Brain microvascular endothelial cell (primary cell): ENCODE data around the gene ROBO3.

Experiments used
- DNase-seq: peaks from one replicate; pipeline ENCODE4 v3.0.0-alpha.2; 2020
- H3K27ac ChIP-seq: fragments of 250-450 bp; sonication (Bioruptor Pico); 2 replicates; pipeline ENCODE4 v1.5.1; 2020; ENCODE audit warnings: mild to moderate bottlenecking, moderate library complexity
- H3K27me3 ChIP-seq: fragments of 250-450 bp; sonication (Bioruptor Pico); replicated peaks from 2 replicates; pipeline ENCODE4 v1.5.1; 2020; ENCODE audit warnings: mild to moderate bottlenecking
- H3K36me3 ChIP-seq: fragments of 250-450 bp; sonication (Bioruptor Pico); replicated peaks from 2 replicates; pipeline ENCODE4 v1.5.1; 2020; ENCODE audit warnings: mild to moderate bottlenecking
- H3K4me3 ChIP-seq: 2 replicates; pipeline ENCODE4 v1.5.1; 2011; ENCODE audit warnings: low read depth, mild to moderate bottlenecking, control low read depth, low read length, moderate library complexity
- in situ Hi-C: cut with HindIII; loops from 2 replicates; pipeline ENCODE4 v1.10.0; 2017; ENCODE audit warnings: low sequenced_read_pairs, low pct_ligation_motif_present
- TF ChIP-seq, protein P1 (sequence below): IDR thresholded peaks from 2 replicates; pipeline ENCODE4 v1.5.1; 2011; ENCODE audit warnings: low read depth, mild to moderate bottlenecking, moderate library complexity, low read length, control low read depth, inconsistent platforms; ENCODE audit errors: missing control alignments

Gene ROBO3

DNA sequence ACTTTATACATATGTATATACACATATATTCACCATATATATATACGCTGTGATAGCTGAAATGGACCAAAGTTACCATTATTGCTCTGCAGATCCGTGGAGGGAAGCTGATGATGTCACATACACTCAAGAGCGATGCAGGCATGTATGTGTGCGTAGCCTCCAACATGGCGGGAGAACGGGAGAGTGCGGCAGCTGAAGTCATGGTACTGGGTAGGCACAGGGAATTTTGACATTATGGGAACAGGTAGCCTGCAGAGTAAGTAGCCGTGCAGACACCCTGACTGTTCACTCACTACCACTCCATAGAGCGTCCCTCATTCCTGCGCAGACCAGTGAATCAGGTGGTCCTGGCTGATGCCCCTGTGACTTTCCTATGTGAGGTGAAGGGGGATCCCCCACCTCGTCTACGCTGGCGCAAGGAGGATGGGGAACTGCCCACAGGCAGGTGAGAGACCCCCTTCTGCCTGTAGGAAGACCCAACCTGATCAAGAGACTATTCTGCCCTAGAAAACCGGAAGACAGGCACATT, 4.7 kb downstream of the ROBO3 start:
- H3K27ac ChIP-seq, result no peak overlapping the region
- no peak for DNase-seq
- no peak overlapping the region for H3K4me3 ChIP-seq
- H3K27me3 ChIP-seq, result peaks cover 64% of the 10 kb centered on the region
- in situ Hi-C loops, result no loop called here
- no peaks in the 10 kb centered on the region for H3K36me3 ChIP-seq
- TF ChIP-seq, protein P1, sequence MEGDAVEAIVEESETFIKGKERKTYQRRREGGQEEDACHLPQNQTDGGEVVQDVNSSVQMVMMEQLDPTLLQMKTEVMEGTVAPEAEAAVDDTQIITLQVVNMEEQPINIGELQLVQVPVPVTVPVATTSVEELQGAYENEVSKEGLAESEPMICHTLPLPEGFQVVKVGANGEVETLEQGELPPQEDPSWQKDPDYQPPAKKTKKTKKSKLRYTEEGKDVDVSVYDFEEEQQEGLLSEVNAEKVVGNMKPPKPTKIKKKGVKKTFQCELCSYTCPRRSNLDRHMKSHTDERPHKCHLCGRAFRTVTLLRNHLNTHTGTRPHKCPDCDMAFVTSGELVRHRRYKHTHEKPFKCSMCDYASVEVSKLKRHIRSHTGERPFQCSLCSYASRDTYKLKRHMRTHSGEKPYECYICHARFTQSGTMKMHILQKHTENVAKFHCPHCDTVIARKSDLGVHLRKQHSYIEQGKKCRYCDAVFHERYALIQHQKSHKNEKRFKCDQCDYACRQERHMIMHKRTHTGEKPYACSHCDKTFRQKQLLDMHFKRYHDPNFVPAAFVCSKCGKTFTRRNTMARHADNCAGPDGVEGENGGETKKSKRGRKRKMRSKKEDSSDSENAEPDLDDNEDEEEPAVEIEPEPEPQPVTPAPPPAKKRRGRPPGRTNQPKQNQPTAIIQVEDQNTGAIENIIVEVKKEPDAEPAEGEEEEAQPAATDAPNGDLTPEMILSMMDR, result no peak

DNA sequence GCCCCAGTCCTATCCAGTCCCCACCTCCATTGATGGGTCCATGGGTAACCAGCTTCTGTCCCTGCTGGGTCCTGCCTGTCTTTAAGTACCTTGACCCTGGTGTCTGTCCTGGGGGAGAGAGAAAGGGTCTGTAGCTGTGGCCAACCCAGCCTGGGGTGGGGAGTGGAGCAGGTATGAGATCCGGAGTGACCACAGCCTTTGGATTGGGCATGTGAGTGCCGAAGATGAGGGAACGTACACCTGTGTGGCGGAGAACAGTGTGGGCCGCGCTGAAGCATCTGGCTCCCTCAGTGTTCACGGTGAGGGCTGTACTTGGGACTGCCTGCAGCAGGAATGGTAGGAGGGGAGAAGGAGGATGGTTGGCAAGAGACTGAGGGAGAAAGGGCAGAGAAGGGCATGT, 5.2 kb downstream of the ROBO3 start:
- no peak for DNase-seq
- no peak overlapping the region for H3K27ac ChIP-seq
- in situ Hi-C loops, result no loop called here
- H3K36me3 ChIP-seq, result no peaks in the 10 kb centered on the region
- TF ChIP-seq, protein P1, result no peak
- H3K27me3 ChIP-seq, result peaks cover 59% of the 10 kb centered on the region
- H3K4me3 ChIP-seq, result no peak overlapping the region

DNA sequence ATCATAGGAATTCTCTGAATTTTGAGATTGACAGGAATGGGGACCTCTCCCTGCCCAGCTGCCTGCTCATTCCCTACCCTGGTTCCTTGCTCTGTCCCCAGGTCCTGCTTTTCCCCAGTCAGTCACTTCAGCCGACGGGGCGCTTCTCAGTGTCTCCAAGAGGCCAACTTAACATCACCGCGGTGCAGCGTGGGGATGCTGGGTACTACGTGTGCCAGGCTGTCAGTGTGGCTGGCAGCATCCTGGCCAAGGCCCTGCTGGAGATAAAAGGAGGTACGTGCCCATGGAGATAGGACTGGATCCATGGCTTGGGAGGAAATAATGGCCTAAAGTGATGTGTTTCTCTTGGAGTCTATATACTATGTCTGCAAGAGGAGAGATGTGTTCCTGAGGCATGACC, 7.0 kb downstream of the ROBO3 start:
- peaks cover 41% of the 10 kb centered on the region for H3K27me3 ChIP-seq
- in situ Hi-C loops, result no loop called here
- H3K4me3 ChIP-seq, result no peak overlapping the region
- TF ChIP-seq, protein P1, result no peak
- no peaks in the 10 kb centered on the region for H3K36me3 ChIP-seq
- no peak for DNase-seq
- no peak overlapping the region for H3K27ac ChIP-seq

DNA sequence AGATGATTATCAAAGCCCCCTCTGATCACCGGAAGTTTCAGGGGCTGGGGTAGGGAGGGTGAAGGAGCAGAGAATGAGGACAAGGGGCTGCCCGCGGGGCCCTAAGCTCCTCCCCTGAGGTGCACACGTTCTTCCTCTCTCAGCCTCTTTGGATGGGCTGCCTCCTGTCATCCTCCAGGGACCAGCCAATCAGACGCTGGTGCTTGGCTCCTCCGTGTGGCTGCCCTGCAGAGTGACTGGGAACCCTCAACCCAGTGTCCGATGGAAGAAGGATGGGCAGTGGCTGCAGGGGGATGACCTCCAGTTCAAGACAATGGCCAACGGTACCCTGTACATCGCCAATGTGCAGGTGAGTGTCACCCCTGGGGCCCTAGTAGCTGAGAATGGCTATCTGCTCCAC, 7.5 kb downstream of the ROBO3 start:
- TF ChIP-seq, protein P1, result no peak
- Histone ChIP-seq H3K4me3 (no peak overlapping the region), H3K36me3 (no peaks in the 10 kb centered on the region), H3K27ac (no peak overlapping the region), H3K27me3 (peaks cover 39% of the 10 kb centered on the region)
- in situ Hi-C loops, result no loop called here
- no peak for DNase-seq

DNA sequence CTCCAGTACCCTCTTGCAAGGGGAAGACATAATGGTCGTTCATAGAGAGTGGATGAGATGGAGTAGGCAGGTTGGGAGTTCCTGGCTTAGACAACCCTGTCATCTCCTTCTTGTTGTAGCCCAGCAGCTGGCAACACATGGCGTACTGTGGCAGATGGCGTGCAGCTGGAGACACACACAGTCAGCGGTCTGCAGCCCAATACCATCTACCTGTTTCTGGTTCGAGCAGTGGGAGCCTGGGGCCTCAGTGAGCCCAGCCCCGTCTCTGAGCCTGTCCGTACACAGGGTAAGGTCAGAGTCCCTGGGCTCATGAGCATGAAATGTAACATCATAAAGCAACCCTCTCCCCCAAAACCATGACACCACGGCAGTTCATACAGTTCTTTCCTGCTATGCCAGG, 8.7 kb downstream of the ROBO3 start:
- Histone ChIP-seq H3K27ac (no peak overlapping the region), H3K27me3 (peaks cover 27% of the 10 kb centered on the region), H3K36me3 (no peaks in the 10 kb centered on the region), H3K4me3 (no peak overlapping the region)
- in situ Hi-C loops, result no loop called here
- no peak for DNase-seq
- TF ChIP-seq, protein P1, result no peak

DNA sequence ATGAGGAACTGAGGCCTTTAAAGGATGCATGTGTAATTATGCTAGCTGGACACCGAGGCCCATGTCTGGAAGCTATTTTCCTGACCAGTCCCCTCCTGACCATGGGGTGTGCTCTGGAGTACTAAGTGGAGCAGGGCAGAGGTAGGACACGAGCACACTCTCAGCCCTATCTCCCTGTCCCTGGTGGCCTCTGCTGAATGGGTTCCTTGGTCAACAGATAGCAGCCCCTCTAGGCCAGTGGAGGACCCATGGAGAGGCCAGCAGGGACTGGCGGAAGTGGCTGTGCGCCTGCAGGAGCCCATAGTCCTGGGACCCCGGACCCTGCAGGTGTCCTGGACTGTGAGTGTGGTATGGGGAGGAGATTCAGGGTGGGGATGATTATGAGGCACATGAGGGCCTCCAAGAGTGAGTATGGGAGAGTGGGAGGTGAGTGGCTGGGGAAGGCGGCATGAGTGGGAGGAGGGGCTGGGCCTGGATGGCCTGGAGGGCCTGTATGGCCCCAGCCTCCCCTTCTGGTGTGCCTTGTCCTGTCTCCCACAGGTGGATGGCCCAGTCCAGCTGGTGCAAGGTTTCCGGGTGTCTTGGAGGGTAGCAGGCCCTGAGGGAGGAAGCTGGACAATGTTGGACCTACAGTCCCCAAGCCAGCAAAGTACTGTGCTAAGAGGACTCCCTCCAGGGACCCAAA, 9.5 kb downstream of the ROBO3 start:
- no peak for DNase-seq
- peaks cover 19% of the 10 kb centered on the region for H3K27me3 ChIP-seq
- H3K36me3 ChIP-seq, result no peaks in the 10 kb centered on the region
- in situ Hi-C loops, result no loop called here
- no peak overlapping the region for H3K4me3 ChIP-seq
- H3K27ac ChIP-seq, result no peak overlapping the region
- TF ChIP-seq, protein P1, result no peak
